ENCODE data around the gene IFNB1.

DNA sequence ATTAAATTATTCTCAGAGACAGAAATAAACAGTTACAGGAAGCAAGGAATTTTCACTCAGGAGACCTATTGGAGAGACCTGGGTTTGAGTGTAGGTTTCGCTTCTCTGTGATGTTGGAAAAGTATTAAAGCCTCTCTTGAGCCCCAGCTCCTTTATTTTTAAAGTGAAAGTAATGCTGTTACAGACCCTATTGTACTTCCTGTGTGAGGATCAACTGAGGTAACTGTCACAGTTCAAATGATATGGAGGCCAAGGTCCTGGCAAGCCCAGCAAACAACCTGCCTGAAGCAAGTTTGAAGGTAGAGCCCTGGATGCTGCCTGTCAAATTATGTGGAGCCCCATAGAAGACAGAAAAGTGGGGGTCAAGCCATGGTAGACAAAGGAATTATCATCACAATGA lies 38.4 kb downstream of the IFNB1 start:
- no peak for TF ChIP-seq CTCF (IDR thresholded peaks at IDR 0.05)
- TF ChIP-seq POLR2A (IDR thresholded peaks at IDR 0.05): no peak

Measured in esophagus squamous epithelium (tissue), 4 donors.